Kidney epithelial cell (primary cell): ENCODE data around the gene IFT20. TPM values are rescaled to one million over a fixed set of nuclear protein-coding genes. Genes with fewer than 3 reads are reported as not detected.

ENCODE experiments used
- DNase-seq: peaks from one replicate; pipeline ENCODE4 v3.0.0-alpha.2; 2010; ENCODE audit warnings: low read depth
- H3K27me3 ChIP-seq: 2 replicates; pipeline ENCODE4 v1.6.0; 2011; ENCODE audit warnings: low read length; ENCODE audit not compliant: control insufficient read depth, insufficient read depth
- H3K36me3 ChIP-seq: 2 replicates; pipeline ENCODE4 v1.5.1; 2011; ENCODE audit warnings: low read length; ENCODE audit not compliant: control insufficient read depth, insufficient read depth
- H3K4me3 ChIP-seq: 2 replicates; pipeline ENCODE4 v1.5.1; 2011; ENCODE audit warnings: low read depth, mild to moderate bottlenecking, control low read depth, low read length
- CTCF ChIP-seq: IDR thresholded peaks from 2 replicates; pipeline ENCODE4 v1.5.1; 2011; ENCODE audit warnings: mild to moderate bottlenecking, moderate library complexity, low read length, control low read depth, inconsistent platforms; ENCODE audit not compliant: insufficient read depth, poor library complexity, severe bottlenecking
- total RNA-seq: library from RNA; depleted of rRNA; stranded (reverse); fragments of >200 nt; gene quantifications from 2 replicates; pipeline ENCODE4 v1.2.3, GENCODE V29; 2015

IFT20 gene
- total RNA-seq, 1 donor from 2014 or later = 39.7 TPM

- Histone ChIP-seq H3K36me3 (peaks cover 5% of the 10 kb centered on the region), H3K4me3 (no peak overlapping the region), H3K27me3 (no peaks in the 10 kb centered on the region)
- TF ChIP-seq CTCF = no peak
- no peak for DNase-seq
These were observed 6.9 kb downstream of the IFT20 start for GRCh38 chr17:28328325-28328724.

- no peak overlapping the region for H3K4me3 ChIP-seq
- TF ChIP-seq CTCF = peak; percentile 3
- peaks cover 5% of the 10 kb centered on the region for H3K36me3 ChIP-seq
- no peaks in the 10 kb centered on the region for H3K27me3 ChIP-seq
- no peak for DNase-seq
These were observed 7.6 kb downstream of the IFT20 start for GRCh38 chr17:28327709-28328108.

DNA sequence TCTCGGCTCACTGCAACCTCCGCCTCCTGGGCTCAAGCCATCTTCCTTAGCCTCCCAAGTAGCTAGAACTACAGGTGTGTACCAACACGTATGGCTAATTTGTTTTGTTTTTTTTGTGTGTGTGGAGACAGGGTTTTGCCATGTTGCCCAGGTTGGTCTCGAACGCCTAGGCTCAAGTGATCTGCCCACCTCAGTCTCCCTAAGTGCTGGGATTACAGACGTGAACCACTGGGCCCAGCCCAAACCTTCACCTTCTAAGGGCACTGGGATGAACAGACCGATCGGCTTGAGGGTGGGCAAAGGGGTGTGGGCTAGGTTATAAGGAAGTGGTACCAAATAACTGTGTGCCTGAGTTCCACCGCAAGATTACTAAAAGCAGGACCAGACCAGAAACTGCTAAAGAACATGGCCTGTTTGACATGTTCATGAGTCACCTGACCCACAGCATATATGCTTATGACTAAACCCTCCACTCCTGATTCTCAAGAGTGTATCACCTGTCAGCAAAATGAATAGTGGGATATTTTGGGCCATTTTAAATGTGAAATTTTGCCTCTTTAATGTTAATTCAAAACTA, 8.2 kb downstream of the IFT20 start:
- Histone ChIP-seq H3K36me3 (peaks cover 5% of the 10 kb centered on the region), H3K4me3 (no peak overlapping the region), H3K27me3 (no peaks in the 10 kb centered on the region)
- no peak for DNase-seq
- TF ChIP-seq CTCF = no peak

GRCh38 chr17:28326114-28326513, 9.2 kb downstream of the IFT20 start:
- Histone ChIP-seq H3K4me3 (no peak overlapping the region), H3K27me3 (no peaks in the 10 kb centered on the region), H3K36me3 (peaks cover 2% of the 10 kb centered on the region)
- DNase-seq = no peak
- no peak for TF ChIP-seq CTCF

DNA sequence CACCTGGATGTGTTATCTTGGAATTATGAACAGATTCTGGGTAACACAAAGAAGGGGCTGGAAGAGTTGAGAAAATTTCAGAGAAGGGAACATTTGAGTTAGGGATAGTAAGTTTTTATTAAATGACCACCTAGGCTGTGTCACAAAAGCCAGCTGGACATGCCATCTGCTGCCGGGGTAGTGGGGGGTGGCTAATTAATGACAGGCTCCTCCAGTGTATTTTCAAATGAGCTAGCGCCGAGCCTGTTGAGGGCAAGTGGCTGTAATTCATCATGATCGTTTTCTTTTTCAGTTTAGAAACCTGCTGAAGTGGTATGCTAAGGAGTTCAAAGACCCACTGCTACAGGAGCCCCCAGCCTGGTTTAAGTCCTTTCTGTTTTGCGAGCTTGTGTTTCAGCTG, 10.1 kb downstream of the IFT20 start:
- Histone ChIP-seq H3K27me3 (no peaks in the 10 kb centered on the region), H3K4me3 (no peak overlapping the region), H3K36me3 (peaks cover 1% of the 10 kb centered on the region)
- no peak for DNase-seq
- TF ChIP-seq CTCF = no peak

GRCh38 chr17:28324781-28325180, 10.5 kb downstream of the IFT20 start:
- TF ChIP-seq CTCF = no peak
- H3K36me3 ChIP-seq = peaks cover 1% of the 10 kb centered on the region

More at GRCh38 chr17:28324781-28325180, 10.5 kb downstream of the IFT20 start:
- no peak for DNase-seq
- no peaks in the 10 kb centered on the region for H3K27me3 ChIP-seq
- H3K4me3 ChIP-seq = no peak overlapping the region
